ENCODE results near the gene NEGR1. TPM values are rescaled to one million over a fixed set of nuclear protein-coding genes. Genes with fewer than 3 reads are reported as not detected.

The NEGR1 gene
- total and polyA plus RNA-seq, 2 experiments from 2014 or later: 0.57 to 0.94 TPM

DNA sequence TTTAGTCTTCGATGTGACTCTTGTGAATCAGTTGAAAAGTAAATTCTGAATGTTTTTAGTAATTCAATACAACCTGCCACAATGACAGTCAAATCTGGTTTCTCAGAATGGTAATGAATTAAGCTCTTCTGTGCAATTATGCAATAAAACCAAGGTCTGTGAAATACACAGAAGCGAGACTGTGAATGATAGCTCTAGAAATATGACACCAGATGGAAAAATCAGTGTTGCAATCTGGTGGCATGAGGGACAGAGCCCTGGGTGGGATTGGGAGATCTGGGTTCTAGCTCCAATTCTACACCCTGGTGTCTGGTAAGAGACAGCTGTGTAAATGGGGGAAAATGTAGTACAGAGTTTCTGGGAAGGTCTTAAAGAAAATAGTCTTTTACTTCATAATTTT, 615.1 kb downstream of the NEGR1 start:
- H3K4me1 ChIP-seq (ENCODE audit: insufficient read depth): 0 out of 2 replicates have a peak, but pooled peaks cover 10% of the 10 kb centered on the region
- DNase-seq (ENCODE audit: low spot score): no peak
- no peak overlapping the region for H3K4me2 ChIP-seq
- Mint-ChIP-seq H3K9me3 (no peaks in the 10 kb centered on the region), H3K36me3 (ENCODE audit: low read depth) (no peaks in the 10 kb centered on the region), H3K4me1 (peaks cover 13% of the 10 kb centered on the region; the same call in 2 of the 3 replicates), H3K27ac (peak overlapping the region; percentile 83), H3K4me3 (no peak overlapping the region), H3K27me3 (ENCODE audit: insufficient read depth, low read depth, poor library complexity) (no peaks in the 10 kb centered on the region)
- no peak overlapping the region for H2AFZ ChIP-seq
- H3F3A ChIP-seq (replicated peaks; ENCODE audit: low read depth): no peaks in the 10 kb centered on the region
- no peaks in the 10 kb centered on the region for H3K27me3 ChIP-seq (ENCODE audit: insufficient read depth)
- H4K20me1 ChIP-seq (replicated peaks; ENCODE audit: insufficient read depth): no peaks in the 10 kb centered on the region
- no peaks in the 10 kb centered on the region; the same call in none of the 2 replicates for H3K9me2 ChIP-seq (ENCODE audit: insufficient read depth)
- no peak overlapping the region for H3K27ac ChIP-seq (ENCODE audit: low read depth)
- no peaks in the 10 kb centered on the region for H3K36me3 ChIP-seq (ENCODE audit: insufficient read depth)
- ATAC-seq: no peak
- H3K4me3 ChIP-seq: no peak overlapping the region
- TF ChIP-seq ZNF114 (CRISPR knock-in tag; IDR thresholded peaks at IDR 0.05) (no peak), CREB1 (CRISPR knock-in tag; IDR thresholded peaks at IDR 0.05; ENCODE audit: low read depth) (no peak), POLR2AphosphoS5 (IDR thresholded peaks at IDR 0.05; ENCODE audit: low read depth) (no peak), JUNB (IDR thresholded peaks at IDR 0.05; ENCODE audit: unreplicated experiment) (no peak), EZH2 (IDR thresholded peaks at IDR 0.05; ENCODE audit: low read depth, unreplicated experiment) (no peak), NANOG (IDR thresholded peaks at IDR 0.05; ENCODE audit: borderline replicate concordance) (no peak), ZNF331 (CRISPR knock-in tag; IDR thresholded peaks at IDR 0.05; ENCODE audit: low read depth) (no peak), EZH2phosphoT487 (IDR thresholded peaks at IDR 0.05; ENCODE audit: unreplicated experiment) (no peak), STAT1 (IDR thresholded peaks at IDR 0.05; ENCODE audit: unreplicated experiment) (no peak)
- TF ChIP-seq, protein P1, sequence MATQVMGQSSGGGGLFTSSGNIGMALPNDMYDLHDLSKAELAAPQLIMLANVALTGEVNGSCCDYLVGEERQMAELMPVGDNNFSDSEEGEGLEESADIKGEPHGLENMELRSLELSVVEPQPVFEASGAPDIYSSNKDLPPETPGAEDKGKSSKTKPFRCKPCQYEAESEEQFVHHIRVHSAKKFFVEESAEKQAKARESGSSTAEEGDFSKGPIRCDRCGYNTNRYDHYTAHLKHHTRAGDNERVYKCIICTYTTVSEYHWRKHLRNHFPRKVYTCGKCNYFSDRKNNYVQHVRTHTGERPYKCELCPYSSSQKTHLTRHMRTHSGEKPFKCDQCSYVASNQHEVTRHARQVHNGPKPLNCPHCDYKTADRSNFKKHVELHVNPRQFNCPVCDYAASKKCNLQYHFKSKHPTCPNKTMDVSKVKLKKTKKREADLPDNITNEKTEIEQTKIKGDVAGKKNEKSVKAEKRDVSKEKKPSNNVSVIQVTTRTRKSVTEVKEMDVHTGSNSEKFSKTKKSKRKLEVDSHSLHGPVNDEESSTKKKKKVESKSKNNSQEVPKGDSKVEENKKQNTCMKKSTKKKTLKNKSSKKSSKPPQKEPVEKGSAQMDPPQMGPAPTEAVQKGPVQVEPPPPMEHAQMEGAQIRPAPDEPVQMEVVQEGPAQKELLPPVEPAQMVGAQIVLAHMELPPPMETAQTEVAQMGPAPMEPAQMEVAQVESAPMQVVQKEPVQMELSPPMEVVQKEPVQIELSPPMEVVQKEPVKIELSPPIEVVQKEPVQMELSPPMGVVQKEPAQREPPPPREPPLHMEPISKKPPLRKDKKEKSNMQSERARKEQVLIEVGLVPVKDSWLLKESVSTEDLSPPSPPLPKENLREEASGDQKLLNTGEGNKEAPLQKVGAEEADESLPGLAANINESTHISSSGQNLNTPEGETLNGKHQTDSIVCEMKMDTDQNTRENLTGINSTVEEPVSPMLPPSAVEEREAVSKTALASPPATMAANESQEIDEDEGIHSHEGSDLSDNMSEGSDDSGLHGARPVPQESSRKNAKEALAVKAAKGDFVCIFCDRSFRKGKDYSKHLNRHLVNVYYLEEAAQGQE (IDR thresholded peaks at IDR 0.05; ENCODE audit: unreplicated experiment): no peak
- TF ChIP-seq, protein P2, sequence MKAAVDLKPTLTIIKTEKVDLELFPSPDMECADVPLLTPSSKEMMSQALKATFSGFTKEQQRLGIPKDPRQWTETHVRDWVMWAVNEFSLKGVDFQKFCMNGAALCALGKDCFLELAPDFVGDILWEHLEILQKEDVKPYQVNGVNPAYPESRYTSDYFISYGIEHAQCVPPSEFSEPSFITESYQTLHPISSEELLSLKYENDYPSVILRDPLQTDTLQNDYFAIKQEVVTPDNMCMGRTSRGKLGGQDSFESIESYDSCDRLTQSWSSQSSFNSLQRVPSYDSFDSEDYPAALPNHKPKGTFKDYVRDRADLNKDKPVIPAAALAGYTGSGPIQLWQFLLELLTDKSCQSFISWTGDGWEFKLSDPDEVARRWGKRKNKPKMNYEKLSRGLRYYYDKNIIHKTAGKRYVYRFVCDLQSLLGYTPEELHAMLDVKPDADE (IDR thresholded peaks at IDR 0.05): no peak
- TF ChIP-seq, protein P3, sequence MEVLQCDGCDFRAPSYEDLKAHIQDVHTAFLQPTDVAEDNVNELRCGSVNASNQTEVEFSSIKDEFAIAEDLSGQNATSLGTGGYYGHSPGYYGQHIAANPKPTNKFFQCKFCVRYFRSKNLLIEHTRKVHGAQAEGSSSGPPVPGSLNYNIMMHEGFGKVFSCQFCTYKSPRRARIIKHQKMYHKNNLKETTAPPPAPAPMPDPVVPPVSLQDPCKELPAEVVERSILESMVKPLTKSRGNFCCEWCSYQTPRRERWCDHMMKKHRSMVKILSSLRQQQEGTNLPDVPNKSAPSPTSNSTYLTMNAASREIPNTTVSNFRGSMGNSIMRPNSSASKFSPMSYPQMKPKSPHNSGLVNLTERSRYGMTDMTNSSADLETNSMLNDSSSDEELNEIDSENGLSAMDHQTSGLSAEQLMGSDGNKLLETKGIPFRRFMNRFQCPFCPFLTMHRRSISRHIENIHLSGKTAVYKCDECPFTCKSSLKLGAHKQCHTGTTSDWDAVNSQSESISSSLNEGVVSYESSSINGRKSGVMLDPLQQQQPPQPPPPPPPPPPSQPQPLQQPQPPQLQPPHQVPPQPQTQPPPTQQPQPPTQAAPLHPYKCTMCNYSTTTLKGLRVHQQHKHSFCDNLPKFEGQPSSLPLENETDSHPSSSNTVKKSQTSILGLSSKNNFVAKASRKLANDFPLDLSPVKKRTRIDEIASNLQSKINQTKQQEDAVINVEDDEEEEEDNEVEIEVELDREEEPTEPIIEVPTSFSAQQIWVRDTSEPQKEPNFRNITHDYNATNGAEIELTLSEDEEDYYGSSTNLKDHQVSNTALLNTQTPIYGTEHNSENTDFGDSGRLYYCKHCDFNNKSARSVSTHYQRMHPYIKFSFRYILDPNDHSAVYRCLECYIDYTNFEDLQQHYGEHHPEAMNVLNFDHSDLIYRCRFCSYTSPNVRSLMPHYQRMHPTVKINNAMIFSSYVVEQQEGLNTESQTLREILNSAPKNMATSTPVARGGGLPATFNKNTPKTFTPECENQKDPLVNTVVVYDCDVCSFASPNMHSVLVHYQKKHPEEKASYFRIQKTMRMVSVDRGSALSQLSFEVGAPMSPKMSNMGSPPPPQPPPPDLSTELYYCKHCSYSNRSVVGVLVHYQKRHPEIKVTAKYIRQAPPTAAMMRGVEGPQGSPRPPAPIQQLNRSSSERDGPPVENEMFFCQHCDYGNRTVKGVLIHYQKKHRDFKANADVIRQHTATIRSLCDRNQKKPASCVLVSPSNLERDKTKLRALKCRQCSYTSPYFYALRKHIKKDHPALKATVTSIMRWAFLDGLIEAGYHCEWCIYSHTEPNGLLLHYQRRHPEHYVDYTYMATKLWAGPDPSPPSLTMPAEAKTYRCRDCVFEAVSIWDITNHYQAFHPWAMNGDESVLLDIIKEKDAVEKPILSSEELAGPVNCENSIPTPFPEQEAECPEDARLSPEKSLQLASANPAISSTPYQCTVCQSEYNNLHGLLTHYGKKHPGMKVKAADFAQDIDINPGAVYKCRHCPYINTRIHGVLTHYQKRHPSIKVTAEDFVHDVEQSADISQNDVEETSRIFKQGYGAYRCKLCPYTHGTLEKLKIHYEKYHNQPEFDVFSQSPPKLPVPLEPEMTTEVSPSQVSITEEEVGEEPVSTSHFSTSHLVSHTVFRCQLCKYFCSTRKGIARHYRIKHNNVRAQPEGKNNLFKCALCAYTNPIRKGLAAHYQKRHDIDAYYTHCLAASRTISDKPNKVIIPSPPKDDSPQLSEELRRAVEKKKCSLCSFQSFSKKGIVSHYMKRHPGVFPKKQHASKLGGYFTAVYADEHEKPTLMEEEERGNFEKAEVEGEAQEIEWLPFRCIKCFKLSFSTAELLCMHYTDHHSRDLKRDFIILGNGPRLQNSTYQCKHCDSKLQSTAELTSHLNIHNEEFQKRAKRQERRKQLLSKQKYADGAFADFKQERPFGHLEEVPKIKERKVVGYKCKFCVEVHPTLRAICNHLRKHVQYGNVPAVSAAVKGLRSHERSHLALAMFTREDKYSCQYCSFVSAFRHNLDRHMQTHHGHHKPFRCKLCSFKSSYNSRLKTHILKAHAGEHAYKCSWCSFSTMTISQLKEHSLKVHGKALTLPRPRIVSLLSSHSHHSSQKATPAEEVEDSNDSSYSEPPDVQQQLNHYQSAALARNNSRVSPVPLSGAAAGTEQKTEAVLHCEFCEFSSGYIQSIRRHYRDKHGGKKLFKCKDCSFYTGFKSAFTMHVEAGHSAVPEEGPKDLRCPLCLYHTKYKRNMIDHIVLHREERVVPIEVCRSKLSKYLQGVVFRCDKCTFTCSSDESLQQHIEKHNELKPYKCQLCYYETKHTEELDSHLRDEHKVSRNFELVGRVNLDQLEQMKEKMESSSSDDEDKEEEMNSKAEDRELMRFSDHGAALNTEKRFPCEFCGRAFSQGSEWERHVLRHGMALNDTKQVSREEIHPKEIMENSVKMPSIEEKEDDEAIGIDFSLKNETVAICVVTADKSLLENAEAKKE (CRISPR knock-in tag; IDR thresholded peaks at IDR 0.05): no peak
- TF ChIP-seq, protein P4, sequence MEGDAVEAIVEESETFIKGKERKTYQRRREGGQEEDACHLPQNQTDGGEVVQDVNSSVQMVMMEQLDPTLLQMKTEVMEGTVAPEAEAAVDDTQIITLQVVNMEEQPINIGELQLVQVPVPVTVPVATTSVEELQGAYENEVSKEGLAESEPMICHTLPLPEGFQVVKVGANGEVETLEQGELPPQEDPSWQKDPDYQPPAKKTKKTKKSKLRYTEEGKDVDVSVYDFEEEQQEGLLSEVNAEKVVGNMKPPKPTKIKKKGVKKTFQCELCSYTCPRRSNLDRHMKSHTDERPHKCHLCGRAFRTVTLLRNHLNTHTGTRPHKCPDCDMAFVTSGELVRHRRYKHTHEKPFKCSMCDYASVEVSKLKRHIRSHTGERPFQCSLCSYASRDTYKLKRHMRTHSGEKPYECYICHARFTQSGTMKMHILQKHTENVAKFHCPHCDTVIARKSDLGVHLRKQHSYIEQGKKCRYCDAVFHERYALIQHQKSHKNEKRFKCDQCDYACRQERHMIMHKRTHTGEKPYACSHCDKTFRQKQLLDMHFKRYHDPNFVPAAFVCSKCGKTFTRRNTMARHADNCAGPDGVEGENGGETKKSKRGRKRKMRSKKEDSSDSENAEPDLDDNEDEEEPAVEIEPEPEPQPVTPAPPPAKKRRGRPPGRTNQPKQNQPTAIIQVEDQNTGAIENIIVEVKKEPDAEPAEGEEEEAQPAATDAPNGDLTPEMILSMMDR (conservative IDR thresholded peaks at IDR 0.05; ENCODE audit: low read depth in 2 of 2): no peak
- H3K79me2 ChIP-seq (replicated peaks; ENCODE audit: insufficient read depth): no peaks in the 10 kb centered on the region

Data from GM23338 (cell line).